HepG2 (cell line): ENCODE measurements around the gene SAMD8. TPM values are rescaled to one million over a fixed set of nuclear protein-coding genes. Genes with fewer than 3 reads are reported as not detected.
A peak's percentile ranks its signal among the peaks of the same experiment; 100 is the strongest.

Experiments
- EP300 ChIP-seq, 3 experiments: sonication (generic) in 1 of 3; formaldehyde crosslinking in 1 of 3; IDR thresholded peaks; 2 replicates each; pipeline versions ENCODE4 v1.5.1 to v1.6.1; 2011 to 2020; ENCODE audit warnings: low read depth in 2 of 3, low read length in 2 of 3, borderline replicate concordance in 1 of 3, improper control_type of control experiment in 1 of 3, mild to moderate bottlenecking in 1 of 3, missing genetic modification reagents in 1 of 3, moderate library complexity in 1 of 3
- FOSL1 ChIP-seq: sonication (generic); formaldehyde crosslinking; IDR thresholded peaks from 2 replicates; pipeline ENCODE4 v1.9.0; 2021; ENCODE audit warnings: missing genetic modification reagents, borderline replicate concordance
- FOXP1 ChIP-seq, 2 experiments: fragments of 450-650 bp in 1 of 2; IDR thresholded peaks; 2 replicates each; pipeline ENCODE4 v1.6.1; 2017 to 2018; ENCODE audit warnings: antibody characterized with exemption in 1 of 2
- GATA4 ChIP-seq: sonication (generic); IDR thresholded peaks from 2 replicates; pipeline ENCODE4 v1.6.1; 2016; ENCODE audit warnings: antibody characterized with exemption, low read depth, borderline replicate concordance
- RARA ChIP-seq: IDR thresholded peaks from 2 replicates; pipeline ENCODE4 v1.6.1; 2016; ENCODE audit warnings: missing genetic modification reagents, missing compliant biosample characterization
- SP4 ChIP-seq: sonication (generic); formaldehyde crosslinking; IDR thresholded peaks from 2 replicates; pipeline ENCODE4 v1.8.1; 2023; ENCODE audit warnings: mild to moderate bottlenecking, missing genetic modification reagents
- ZKSCAN5 ChIP-seq: sonication (generic); formaldehyde crosslinking; IDR thresholded peaks from 2 replicates; pipeline ENCODE4 v1.5.1; 2020; ENCODE audit warnings: mild to moderate bottlenecking, missing genetic modification reagents
- ZMYM3 ChIP-seq: sonication (generic); formaldehyde crosslinking; IDR thresholded peaks from 2 replicates; pipeline ENCODE4 v1.5.1; 2020; ENCODE audit warnings: mild to moderate bottlenecking, missing genetic modification reagents
- ZNF335 ChIP-seq: sonication (generic); formaldehyde crosslinking; IDR thresholded peaks from 2 replicates; pipeline ENCODE4 v1.4.0; 2020; ENCODE audit warnings: missing genetic modification reagents
- ZNF543 ChIP-seq: sonication (generic); formaldehyde crosslinking; IDR thresholded peaks from 2 replicates; pipeline ENCODE4 v1.4.0; 2020; ENCODE audit warnings: mild to moderate bottlenecking, missing genetic modification reagents
- polyA plus RNA-seq, 8 experiments: library from polyadenylated mRNA; depleted of rRNA in 3 of 8; stranded (reverse) in 7 of 8; unstranded in 1 of 8; fragments of >200 nt; fragmentation: Illumina TruSeq in 4 of 8; extraction: Trizol in 4 of 8; gene quantifications; 2 replicates each; pipeline versions ENCODE4 v1.2.1 to v1.2.3, GENCODE V29; 2011 to 2016; ENCODE audit warnings: low read depth in 4 of 8, missing spikeins in 1 of 8, mixed read lengths in 1 of 8; ENCODE audit not compliant: insufficient read depth in 1 of 8
- total RNA-seq, 5 experiments: library from RNA; depleted of rRNA; stranded (reverse); fragments of >200 nt; fragmentation: Illumina TruSeq; extraction: Trizol; gene quantifications; 2 replicates each; pipeline ENCODE4 v1.2.3, GENCODE V29; 2016; ENCODE audit warnings: low read depth in 1 of 5
- TF ChIP-seq, protein P1 (sequence below): IDR thresholded peaks from 2 replicates; pipeline ENCODE4 v1.6.1; 2016; ENCODE audit warnings: low read depth, missing genetic modification reagents, missing compliant biosample characterization
- TF ChIP-seq, protein P2 (sequence below): IDR thresholded peaks from 2 replicates; pipeline ENCODE4 v1.4.0; 2020; ENCODE audit warnings: mild to moderate bottlenecking, missing genetic modification reagents
- TF ChIP-seq, protein P3 (sequence below): sonication (generic); formaldehyde crosslinking; conservative IDR thresholded peaks from 2 replicates; pipeline ENCODE4 v1.8.0; 2022; ENCODE audit warnings: mild to moderate bottlenecking, moderate library complexity, missing genetic modification reagents

SAMD8 gene
- total and polyA plus RNA-seq, 2 of the 13 experiments (the other 11 are each of a cell fraction or from before 2014, with no cell fraction given) = 10.4 to 13.2 TPM

DNA sequence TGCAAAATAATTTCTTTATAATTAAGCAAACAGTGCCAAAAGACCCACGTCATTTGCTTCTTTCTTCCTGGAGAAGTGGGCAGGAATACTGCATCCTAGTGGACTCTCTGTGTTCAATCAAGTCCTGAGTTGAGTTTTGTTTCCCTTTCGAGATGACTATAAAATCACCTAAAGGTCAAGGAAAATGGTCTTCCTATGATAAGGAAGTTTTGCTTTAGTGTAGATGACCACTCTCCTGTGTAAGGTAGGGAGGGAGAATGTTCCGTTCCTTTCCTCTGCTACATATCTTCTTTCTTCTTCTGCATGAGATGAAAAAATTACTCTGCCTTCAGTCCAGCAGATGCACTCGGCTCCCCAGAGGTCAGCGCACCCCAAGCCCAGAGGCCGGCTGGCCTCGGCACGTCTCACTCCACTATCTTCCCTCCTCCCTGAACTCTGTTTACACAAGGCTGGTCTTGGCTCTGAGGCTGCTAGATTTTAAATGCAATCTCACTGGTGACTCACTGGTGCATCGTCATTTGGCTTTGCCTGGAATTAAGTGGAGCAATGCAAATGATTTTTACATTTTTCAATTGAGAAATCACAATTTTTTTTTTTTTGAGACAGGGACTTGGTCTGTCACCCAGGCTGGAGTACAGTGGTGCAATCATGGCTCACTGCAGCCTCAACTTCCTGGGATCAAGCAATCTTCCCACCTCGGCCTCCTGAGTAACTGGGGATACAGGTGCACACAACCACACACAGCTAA is 80.5 kb downstream of the SAMD8 start (continued):
- TF ChIP-seq, protein P1, sequence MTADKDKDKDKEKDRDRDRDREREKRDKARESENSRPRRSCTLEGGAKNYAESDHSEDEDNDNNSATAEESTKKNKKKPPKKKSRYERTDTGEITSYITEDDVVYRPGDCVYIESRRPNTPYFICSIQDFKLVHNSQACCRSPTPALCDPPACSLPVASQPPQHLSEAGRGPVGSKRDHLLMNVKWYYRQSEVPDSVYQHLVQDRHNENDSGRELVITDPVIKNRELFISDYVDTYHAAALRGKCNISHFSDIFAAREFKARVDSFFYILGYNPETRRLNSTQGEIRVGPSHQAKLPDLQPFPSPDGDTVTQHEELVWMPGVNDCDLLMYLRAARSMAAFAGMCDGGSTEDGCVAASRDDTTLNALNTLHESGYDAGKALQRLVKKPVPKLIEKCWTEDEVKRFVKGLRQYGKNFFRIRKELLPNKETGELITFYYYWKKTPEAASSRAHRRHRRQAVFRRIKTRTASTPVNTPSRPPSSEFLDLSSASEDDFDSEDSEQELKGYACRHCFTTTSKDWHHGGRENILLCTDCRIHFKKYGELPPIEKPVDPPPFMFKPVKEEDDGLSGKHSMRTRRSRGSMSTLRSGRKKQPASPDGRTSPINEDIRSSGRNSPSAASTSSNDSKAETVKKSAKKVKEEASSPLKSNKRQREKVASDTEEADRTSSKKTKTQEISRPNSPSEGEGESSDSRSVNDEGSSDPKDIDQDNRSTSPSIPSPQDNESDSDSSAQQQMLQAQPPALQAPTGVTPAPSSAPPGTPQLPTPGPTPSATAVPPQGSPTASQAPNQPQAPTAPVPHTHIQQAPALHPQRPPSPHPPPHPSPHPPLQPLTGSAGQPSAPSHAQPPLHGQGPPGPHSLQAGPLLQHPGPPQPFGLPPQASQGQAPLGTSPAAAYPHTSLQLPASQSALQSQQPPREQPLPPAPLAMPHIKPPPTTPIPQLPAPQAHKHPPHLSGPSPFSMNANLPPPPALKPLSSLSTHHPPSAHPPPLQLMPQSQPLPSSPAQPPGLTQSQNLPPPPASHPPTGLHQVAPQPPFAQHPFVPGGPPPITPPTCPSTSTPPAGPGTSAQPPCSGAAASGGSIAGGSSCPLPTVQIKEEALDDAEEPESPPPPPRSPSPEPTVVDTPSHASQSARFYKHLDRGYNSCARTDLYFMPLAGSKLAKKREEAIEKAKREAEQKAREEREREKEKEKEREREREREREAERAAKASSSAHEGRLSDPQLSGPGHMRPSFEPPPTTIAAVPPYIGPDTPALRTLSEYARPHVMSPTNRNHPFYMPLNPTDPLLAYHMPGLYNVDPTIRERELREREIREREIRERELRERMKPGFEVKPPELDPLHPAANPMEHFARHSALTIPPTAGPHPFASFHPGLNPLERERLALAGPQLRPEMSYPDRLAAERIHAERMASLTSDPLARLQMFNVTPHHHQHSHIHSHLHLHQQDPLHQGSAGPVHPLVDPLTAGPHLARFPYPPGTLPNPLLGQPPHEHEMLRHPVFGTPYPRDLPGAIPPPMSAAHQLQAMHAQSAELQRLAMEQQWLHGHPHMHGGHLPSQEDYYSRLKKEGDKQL = no peak
- TF ChIP-seq, protein P2, sequence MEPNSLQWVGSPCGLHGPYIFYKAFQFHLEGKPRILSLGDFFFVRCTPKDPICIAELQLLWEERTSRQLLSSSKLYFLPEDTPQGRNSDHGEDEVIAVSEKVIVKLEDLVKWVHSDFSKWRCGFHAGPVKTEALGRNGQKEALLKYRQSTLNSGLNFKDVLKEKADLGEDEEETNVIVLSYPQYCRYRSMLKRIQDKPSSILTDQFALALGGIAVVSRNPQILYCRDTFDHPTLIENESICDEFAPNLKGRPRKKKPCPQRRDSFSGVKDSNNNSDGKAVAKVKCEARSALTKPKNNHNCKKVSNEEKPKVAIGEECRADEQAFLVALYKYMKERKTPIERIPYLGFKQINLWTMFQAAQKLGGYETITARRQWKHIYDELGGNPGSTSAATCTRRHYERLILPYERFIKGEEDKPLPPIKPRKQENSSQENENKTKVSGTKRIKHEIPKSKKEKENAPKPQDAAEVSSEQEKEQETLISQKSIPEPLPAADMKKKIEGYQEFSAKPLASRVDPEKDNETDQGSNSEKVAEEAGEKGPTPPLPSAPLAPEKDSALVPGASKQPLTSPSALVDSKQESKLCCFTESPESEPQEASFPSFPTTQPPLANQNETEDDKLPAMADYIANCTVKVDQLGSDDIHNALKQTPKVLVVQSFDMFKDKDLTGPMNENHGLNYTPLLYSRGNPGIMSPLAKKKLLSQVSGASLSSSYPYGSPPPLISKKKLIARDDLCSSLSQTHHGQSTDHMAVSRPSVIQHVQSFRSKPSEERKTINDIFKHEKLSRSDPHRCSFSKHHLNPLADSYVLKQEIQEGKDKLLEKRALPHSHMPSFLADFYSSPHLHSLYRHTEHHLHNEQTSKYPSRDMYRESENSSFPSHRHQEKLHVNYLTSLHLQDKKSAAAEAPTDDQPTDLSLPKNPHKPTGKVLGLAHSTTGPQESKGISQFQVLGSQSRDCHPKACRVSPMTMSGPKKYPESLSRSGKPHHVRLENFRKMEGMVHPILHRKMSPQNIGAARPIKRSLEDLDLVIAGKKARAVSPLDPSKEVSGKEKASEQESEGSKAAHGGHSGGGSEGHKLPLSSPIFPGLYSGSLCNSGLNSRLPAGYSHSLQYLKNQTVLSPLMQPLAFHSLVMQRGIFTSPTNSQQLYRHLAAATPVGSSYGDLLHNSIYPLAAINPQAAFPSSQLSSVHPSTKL (CRISPR knock-in tag) = peak; percentile 84
- TF ChIP-seq FOXP1 (IDR thresholded peaks at IDR 0.05) (no peak), FOXP1 (CRISPR knock-in tag; IDR thresholded peaks at IDR 0.05) (peak; percentile 20; the same call in 1 of the 2 replicates), ZMYM3 (CRISPR knock-in tag) (peak; percentile 59; the same call in 1 of the 2 replicates), ZNF335 (CRISPR knock-in tag) (peak; percentile 94), SP4 (0 out of 2 replicates have a peak, but pooled peaks have one; percentile 17), ZNF543 (no peak), GATA4 (peak; percentile 23; the same call in 1 of the 2 replicates), ZKSCAN5 (CRISPR knock-in tag) (no peak), FOSL1 (peak; percentile 28; the same call in 1 of the 2 replicates), RARA (CRISPR knock-in tag) (peak; percentile 59), EP300 (IDR thresholded peaks at IDR 0.05; ENCODE audit: low read depth in 2 of 2, low read length in 2 of 2) (peak in 1 of 2 experiments; percentile 44; a peak in 2 of 4 replicates), EP300 (CRISPR knock-in tag; IDR thresholded peaks at IDR 0.05; ENCODE audit: borderline replicate concordance) (no peak)
- TF ChIP-seq, protein P3, sequence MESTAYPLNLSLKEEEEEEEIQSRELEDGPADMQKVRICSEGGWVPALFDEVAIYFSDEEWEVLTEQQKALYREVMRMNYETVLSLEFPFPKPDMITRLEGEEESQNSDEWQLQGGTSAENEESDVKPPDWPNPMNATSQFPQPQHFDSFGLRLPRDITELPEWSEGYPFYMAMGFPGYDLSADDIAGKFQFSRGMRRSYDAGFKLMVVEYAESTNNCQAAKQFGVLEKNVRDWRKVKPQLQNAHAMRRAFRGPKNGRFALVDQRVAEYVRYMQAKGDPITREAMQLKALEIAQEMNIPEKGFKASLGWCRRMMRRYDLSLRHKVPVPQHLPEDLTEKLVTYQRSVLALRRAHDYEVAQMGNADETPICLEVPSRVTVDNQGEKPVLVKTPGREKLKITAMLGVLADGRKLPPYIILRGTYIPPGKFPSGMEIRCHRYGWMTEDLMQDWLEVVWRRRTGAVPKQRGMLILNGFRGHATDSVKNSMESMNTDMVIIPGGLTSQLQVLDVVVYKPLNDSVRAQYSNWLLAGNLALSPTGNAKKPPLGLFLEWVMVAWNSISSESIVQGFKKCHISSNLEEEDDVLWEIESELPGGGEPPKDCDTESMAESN (CRISPR knock-in tag) = 0 out of 2 replicates have a peak, but pooled peaks have one; percentile 51
